Gastroesophageal sphincter (tissue), 4 donors: Measurements from ENCODE around the gene MTCL1. TPM values are rescaled to one million over a fixed set of nuclear protein-coding genes. Genes with fewer than 3 reads are reported as not detected.

Experiments used
- ATAC-seq: fragments of 150-250 bp; one replicate; pipeline ENCODE4 v1.9.1; 2016; ENCODE audit warnings: mild to moderate bottlenecking, moderate library complexity
- H3K27ac ChIP-seq, 4 donors: fragments of 200-600 bp; sonication (generic) in 3 of 4; 1 replicate in 3 of 4; 2 replicates in 1 of 4; pipeline ENCODE4 v1.5.1; 2016 to 2019
- H3K27me3 ChIP-seq: fragments of 200-600 bp; sonication (generic); one replicate; pipeline ENCODE4 v1.5.1; 2019
- H3K36me3 ChIP-seq, 2 donors: fragments of 200-600 bp; sonication (generic); one replicate each; pipeline ENCODE4 v1.5.1; 2019; ENCODE audit warnings: control low read depth in 1 of 2
- H3K4me1 ChIP-seq, 3 donors: fragments of 200-600 bp; sonication (generic); 1 replicate in 2 of 3; 2 replicates in 1 of 3; pipeline ENCODE4 v1.5.1; 2016 to 2019; ENCODE audit warnings: control low read depth in 2 of 3
- H3K4me3 ChIP-seq, 2 donors: fragments of 200-600 bp; sonication (generic); one replicate each; pipeline ENCODE4 v1.5.1; 2019; ENCODE audit warnings: mild to moderate bottlenecking in 1 of 2, moderate library complexity in 1 of 2
- H3K9me3 ChIP-seq, 3 donors: fragments of 200-600 bp; sonication (generic); one replicate each; pipeline ENCODE4 v1.5.1; 2017 to 2019; ENCODE audit warnings: control low read depth in 2 of 3
- CTCF ChIP-seq, 4 experiments: fragments of 200-600 bp in 2 of 4; fragments of 450-650 bp in 2 of 4; sonication (generic) in 1 of 4; IDR thresholded peaks; one replicate each; pipeline ENCODE4 v1.5.1; 2017 to 2019; ENCODE audit warnings: antibody characterized with exemption in 4 of 4, mild to moderate bottlenecking in 2 of 4, moderate library complexity in 2 of 4
- EP300 ChIP-seq: sonication (generic); formaldehyde crosslinking; IDR thresholded peaks from one replicate; pipeline ENCODE4 v1.6.1; 2017; ENCODE audit warnings: antibody characterized with exemption, mild to moderate bottlenecking
- POLR2A ChIP-seq, 2 donors: fragments of 450-650 bp; IDR thresholded peaks; one replicate each; pipeline ENCODE4 v1.6.1; 2017; ENCODE audit warnings: antibody characterized with exemption in 2 of 2, mild to moderate bottlenecking in 2 of 2, moderate library complexity in 1 of 2
- POLR2AphosphoS5 ChIP-seq: sonication (generic); formaldehyde crosslinking; IDR thresholded peaks from one replicate; pipeline ENCODE4 v1.6.1; 2017; ENCODE audit warnings: antibody characterized with exemption
- WGBS, 2 donors: methylation state at CpG; one replicate each; pipeline ENCODE4 v1.1.5; 2018; ENCODE audit warnings: low coverage in 1 of 2; 5-methylcytosine and 5-hydroxymethylcytosine counted together
- total RNA-seq, 4 donors: library from RNA; depleted of rRNA; stranded (reverse); fragments of >200 nt; gene quantifications; one replicate each; pipeline ENCODE4 v1.1.0, GENCODE V29; 2016

MTCL1 gene
- total RNA-seq, 4 donors from 2014 or later = 35.0 to 68.0 (median 51.4) TPM

- TF ChIP-seq POLR2AphosphoS5 = no peak
- TF ChIP-seq POLR2A (IDR thresholded peaks at IDR 0.05) = no peak
- no peak for TF ChIP-seq CTCF (IDR thresholded peaks at IDR 0.05)
- no peak for TF ChIP-seq EP300
- Histone ChIP-seq H3K27me3 (no peaks in the 10 kb centered on the region), H3K27ac (peak overlapping the region in 2 of 4 donors; percentile 8 to 19), H3K4me1 (peaks cover 0 to 36% (median 0%) of the 10 kb centered on the region in 3 donors), H3K4me3 (no peak overlapping the region), H3K36me3 (peaks cover 0 to 22% of the 10 kb centered on the region in 2 donors), H3K9me3 (no peaks in the 10 kb centered on the region)
- 72 to 76% methylated on average over 8 to 12 of the region's 13 CpGs for whole genome bisulfite sequencing, 2 donors
- no peak for ATAC-seq
Measured at GRCh38 chr18:8717011-8717770, 11.8 kb downstream of the MTCL1 start.

GRCh38 chr18:8718401-8718913 lies 13.1 kb downstream of the MTCL1 start:
- WGBS, 2 donors = 63 to 84% methylated on average over 15 to 16 of the region's 16 CpGs
- TF ChIP-seq CTCF (IDR thresholded peaks at IDR 0.05) (no peak), EP300 (no peak), POLR2A (IDR thresholded peaks at IDR 0.05) (no peak), POLR2AphosphoS5 (no peak)
- no peaks in the 10 kb centered on the region for H3K9me3 ChIP-seq
- no peak for ATAC-seq
- H3K27ac ChIP-seq = no peak overlapping the region
- peaks cover 0 to 25% (median 0%) of the 10 kb centered on the region in 3 donors for H3K4me1 ChIP-seq
- H3K36me3 ChIP-seq = peaks cover 0 to 22% of the 10 kb centered on the region in 2 donors
- no peak overlapping the region for H3K4me3 ChIP-seq
- no peaks in the 10 kb centered on the region for H3K27me3 ChIP-seq

GRCh38 chr18:8719192-8719591 lies 13.8 kb downstream of the MTCL1 start:
- H3K27ac ChIP-seq = no peak overlapping the region
- no peaks in the 10 kb centered on the region for H3K9me3 ChIP-seq
- no peaks in the 10 kb centered on the region for H3K27me3 ChIP-seq
- H3K36me3 ChIP-seq = peaks cover 0 to 22% of the 10 kb centered on the region in 2 donors
- 40 to 61% methylated on average over 4 of the region's 4 CpGs for WGBS, 2 donors
- H3K4me3 ChIP-seq = no peak overlapping the region
- no peak for ATAC-seq
- no peak for TF ChIP-seq POLR2AphosphoS5
- no peak for TF ChIP-seq CTCF (IDR thresholded peaks at IDR 0.05)
- TF ChIP-seq POLR2A (IDR thresholded peaks at IDR 0.05) = no peak
- no peak for TF ChIP-seq EP300
- peaks cover 0 to 18% (median 0%) of the 10 kb centered on the region in 3 donors for H3K4me1 ChIP-seq

GRCh38 chr18:8720141-8720540 lies 14.8 kb downstream of the MTCL1 start:
- Histone ChIP-seq H3K27ac (no peak overlapping the region), H3K27me3 (no peaks in the 10 kb centered on the region), H3K36me3 (peaks cover 0 to 22% of the 10 kb centered on the region in 2 donors), H3K9me3 (no peaks in the 10 kb centered on the region), H3K4me1 (peaks cover 0 to 16% (median 0%) of the 10 kb centered on the region in 3 donors), H3K4me3 (no peak overlapping the region)
- TF ChIP-seq CTCF (IDR thresholded peaks at IDR 0.05) = no peak
- no peak for TF ChIP-seq EP300
- no peak for TF ChIP-seq POLR2AphosphoS5
- no peak for TF ChIP-seq POLR2A (IDR thresholded peaks at IDR 0.05)
- no peak for ATAC-seq
- 83 to 86% methylated on average over 1 to 7 of the region's 7 CpGs for WGBS, 2 donors
